HepG2 (cell line): Measurements from ENCODE around the gene XCR1. TPM values are rescaled to one million over a fixed set of nuclear protein-coding genes. Genes with fewer than 3 reads are reported as not detected.

Source experiments
- ATAC-seq: fragments of 200-7000 bp; cut with Tn5 transposase; 3 replicates; pipeline ENCODE4 v1.9.1; 2020; ENCODE audit warnings: mild to moderate bottlenecking, moderate library complexity
- BruUV-seq: library from RNA; stranded (reverse); fragments of 400-500 nt; replicated peaks from 2 replicates; lab custom pipeline; 2021; lab: Mats Ljungman, UMichigan
- CTCF ChIA-PET: fragments of 300-600 bp; formaldehyde crosslinking; extraction: SDS; loops from one replicate; lab custom pipeline; 2021; ENCODE audit warnings: low total read pairs, inconsistent platforms, low intra/inter-chr PET ratio; lab: Yijun Ruan, JAX
- POLR2A ChIA-PET: fragments of 350-600 bp; sonication (Branson Sonifier 250); formaldehyde crosslinking; loops from one replicate; lab custom pipeline; 2020; ENCODE audit warnings: antibody characterized with exemption, inconsistent platforms; lab: Yijun Ruan, JAX
- DNase-seq: peaks from one replicate; pipeline ENCODE4 v3.0.0-alpha.2; 2015; ENCODE audit warnings: low spot score
- FAIRE-seq: peaks from 3 replicates; lab custom pipeline; 2011; peaks lifted over from hg19 to GRCh38; lab: Jason Lieb, UNC
- H2AFZ ChIP-seq: one replicate; pipeline ENCODE4 v1.6.1; 2011; ENCODE audit warnings: low read length, inconsistent platforms
- H3K27ac ChIP-seq: fragments of 300-600 bp; 3 replicates; pipeline ENCODE4 v1.8.0; 2011; ENCODE audit warnings: mixed run types, mild to moderate bottlenecking, mixed read lengths, low read length, inconsistent platforms; ENCODE audit not compliant: insufficient read depth; ENCODE audit errors: extremely low read length
- H3K27me3 ChIP-seq, 2 experiments: fragments of 200-600 bp in 1 of 2; 2 replicates in 1 of 2; 3 replicates in 1 of 2; pipeline versions ENCODE4 v1.6.0 to v1.8.0; 2011; ENCODE audit warnings: low read length in 2 of 2, mild to moderate bottlenecking in 2 of 2, moderate library complexity in 2 of 2, inconsistent platforms in 1 of 2; ENCODE audit not compliant: insufficient read depth in 2 of 2, control insufficient read depth in 1 of 2
- H3K36me3 ChIP-seq, 2 experiments: fragments of 200-600 bp in 1 of 2; replicated peaks in 1 of 2; 2 replicates in 1 of 2; 3 replicates in 1 of 2; pipeline versions ENCODE4 v1.5.1 to v1.8.0; 2011; ENCODE audit warnings: low read length in 2 of 2, inconsistent platforms in 1 of 2; ENCODE audit not compliant: insufficient read depth in 2 of 2, control insufficient read depth in 1 of 2
- H3K4me1 ChIP-seq: 2 replicates; pipeline ENCODE4 v1.5.1; 2012; ENCODE audit warnings: low read length, inconsistent platforms; ENCODE audit not compliant: insufficient read depth
- H3K4me2 ChIP-seq: 2 replicates; pipeline ENCODE4 v1.6.0; 2011; ENCODE audit warnings: low read depth, low read length, inconsistent platforms
- H3K4me3 ChIP-seq, 3 experiments: fragments of 200-600 bp in 1 of 3; sonication (generic), shearing (Covaris generic) in 1 of 3; replicated peaks in 1 of 3; 2 replicates each; pipeline ENCODE4 v1.5.1; 2011 to 2016; ENCODE audit warnings: low read length in 3 of 3, inconsistent platforms in 2 of 3, low read depth in 2 of 3, mild to moderate bottlenecking in 2 of 3, control low read depth in 1 of 3, mixed read lengths in 1 of 3; ENCODE audit not compliant: insufficient read depth in 1 of 3
- H3K79me2 ChIP-seq: one replicate; pipeline ENCODE4 v1.6.1; 2011; ENCODE audit warnings: low read length, inconsistent platforms; ENCODE audit not compliant: insufficient read depth
- H3K9ac ChIP-seq: 2 replicates; pipeline ENCODE4 v1.6.0; 2011; ENCODE audit warnings: mild to moderate bottlenecking, low read depth, low read length, inconsistent platforms; ENCODE audit not compliant: insufficient read depth
- H3K9me3 ChIP-seq: 2 replicates; pipeline ENCODE4 v1.5.1; 2012; ENCODE audit warnings: mild to moderate bottlenecking, low read length
- H4K20me1 ChIP-seq: 2 replicates; pipeline ENCODE4 v1.6.0; 2011; ENCODE audit warnings: inconsistent platforms, mild to moderate bottlenecking, low read length, moderate library complexity; ENCODE audit not compliant: insufficient read depth
- CREB1 ChIP-seq, 2 experiments: fragments of 450-650 bp in 1 of 2; IDR thresholded peaks; 2 replicates each; pipeline ENCODE4 v1.6.1; 2016 to 2017; ENCODE audit warnings: control low read depth in 1 of 2, mild to moderate bottlenecking in 1 of 2, missing compliant biosample characterization in 1 of 2, missing genetic modification characterization in 1 of 2
- PTBP1 ChIP-seq: fragments of 200-400 bp; formaldehyde crosslinking; IDR thresholded peaks from 2 replicates; pipeline ENCODE4 v1.6.1; 2018; ENCODE audit warnings: low read length, low read depth; ENCODE audit not compliant: poor library complexity, severe bottlenecking
- RXRB ChIP-seq: IDR thresholded peaks from 2 replicates; pipeline ENCODE4 v1.6.1; 2016; ENCODE audit warnings: borderline replicate concordance, missing genetic modification reagents, missing compliant biosample characterization
- ZNF10 ChIP-seq: sonication (generic); formaldehyde crosslinking; IDR thresholded peaks from 2 replicates; pipeline ENCODE4 v1.4.0; 2020; ENCODE audit warnings: mild to moderate bottlenecking, low read depth, missing genetic modification reagents, borderline replicate concordance
- ZNF496 ChIP-seq: sonication (generic); formaldehyde crosslinking; IDR thresholded peaks from 2 replicates; pipeline ENCODE4 v1.8.1; 2023; ENCODE audit warnings: mild to moderate bottlenecking, moderate library complexity, missing genetic modification reagents; ENCODE audit not compliant: insufficient replicate concordance
- ZNF567 ChIP-seq: sonication (generic); formaldehyde crosslinking; IDR thresholded peaks from 2 replicates; pipeline ENCODE4 v1.8.1; 2023; ENCODE audit warnings: mild to moderate bottlenecking, missing genetic modification reagents, borderline replicate concordance
- ZNF660 ChIP-seq: sonication (generic); formaldehyde crosslinking; IDR thresholded peaks from 2 replicates; pipeline ENCODE4 v1.5.1; 2020; ENCODE audit warnings: mild to moderate bottlenecking, low read depth, missing genetic modification reagents, borderline replicate concordance
- ZNF678 ChIP-seq: sonication (generic); formaldehyde crosslinking; IDR thresholded peaks from 2 replicates; pipeline ENCODE4 v1.4.0; 2020; ENCODE audit warnings: mild to moderate bottlenecking, missing genetic modification reagents
- WGBS: methylation state at CpG from one replicate; pipeline ENCODE4 v1.1.6; 2017; ENCODE audit warnings: low lambda C conversion rate; 5-methylcytosine and 5-hydroxymethylcytosine counted together
- in situ Hi-C: cut with HindIII; loops from 2 replicates; pipeline ENCODE4 v1.10.0; 2017; ENCODE audit warnings: low pct_unique_long_range_greater_than_20kb; ENCODE audit not compliant: extremely low pct_ligation_motif_present
- intact Hi-C: fragments of 100-400 bp; cut with micrococcal nuclease; formaldehyde crosslinking; loops from one replicate; pipeline ENCODE4 v1.10.0; 2022; ENCODE audit not compliant: unreplicated experiment
- polyA plus RNA-seq, 8 experiments: library from polyadenylated mRNA; depleted of rRNA in 3 of 8; stranded (reverse) in 7 of 8; unstranded in 1 of 8; fragments of >200 nt; fragmentation: Illumina TruSeq in 4 of 8; extraction: Trizol in 4 of 8; gene quantifications; 2 replicates each; pipeline versions ENCODE4 v1.2.1 to v1.2.3, GENCODE V29; 2011 to 2016; ENCODE audit warnings: low read depth in 4 of 8, missing spikeins in 1 of 8, mixed read lengths in 1 of 8; ENCODE audit not compliant: insufficient read depth in 1 of 8
- total RNA-seq, 5 experiments: library from RNA; depleted of rRNA; stranded (reverse); fragments of >200 nt; fragmentation: Illumina TruSeq; extraction: Trizol; gene quantifications; 2 replicates each; pipeline ENCODE4 v1.2.3, GENCODE V29; 2016; ENCODE audit warnings: low read depth in 1 of 5

Gene XCR1
- total and polyA plus RNA-seq, 2 of the 13 experiments (the other 11 are each of a cell fraction or from before 2014, with no cell fraction given): not detected

DNA sequence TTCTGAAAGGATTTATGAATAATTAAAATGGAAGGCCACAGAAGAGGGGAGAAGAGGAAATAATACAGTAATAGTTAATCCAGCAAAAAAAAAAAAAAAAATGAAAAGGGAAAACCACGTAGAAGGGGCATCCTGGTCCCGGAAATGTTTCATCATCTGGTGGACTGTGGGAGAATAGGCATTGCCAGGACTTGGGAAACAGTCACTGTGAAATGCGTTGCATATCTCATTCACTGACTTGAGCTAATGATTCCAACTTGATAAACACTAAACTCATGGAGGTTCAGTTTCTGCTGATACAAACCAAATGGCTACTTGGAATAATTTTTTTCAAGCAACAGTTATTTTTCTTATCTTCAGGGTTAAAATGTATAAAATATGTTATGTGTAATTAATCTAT lies 3.2 kb downstream of the XCR1 start:
- Histone ChIP-seq H4K20me1 (no peaks in the 10 kb centered on the region), H3K4me2 (no peak overlapping the region), H3K4me1 (no peaks in the 10 kb centered on the region), H3K36me3 (no peaks in the 10 kb centered on the region), H3K4me3 (no peak overlapping the region), H3K9me3 (peaks cover 7% of the 10 kb centered on the region), H3K9ac (no peak overlapping the region), H3K79me2 (no peaks in the 10 kb centered on the region), H3K27ac (no peak overlapping the region), H3K27me3 (peaks cover 2 to 9% of the 10 kb centered on the region in 2 experiments; a peak in 2 of 5 replicates), H2AFZ (no peak overlapping the region)
- FAIRE-seq: no peak
- in situ Hi-C loops (no loop called here), intact Hi-C loops (no loop called here)
- ChIA-PET CTCF (no interaction called here), POLR2A (no interaction called here)
- ATAC-seq: no peak
- TF ChIP-seq ZNF660 (CRISPR knock-in tag) (no peak), ZNF678 (CRISPR knock-in tag) (no peak), ZNF496 (CRISPR knock-in tag) (no peak), ZNF567 (CRISPR knock-in tag) (no peak)
- 2% methylated on average over 3 of the region's 3 CpGs for WGBS
- no TSS peak for BruUV-seq
- DNase-seq: no peak

DNA sequence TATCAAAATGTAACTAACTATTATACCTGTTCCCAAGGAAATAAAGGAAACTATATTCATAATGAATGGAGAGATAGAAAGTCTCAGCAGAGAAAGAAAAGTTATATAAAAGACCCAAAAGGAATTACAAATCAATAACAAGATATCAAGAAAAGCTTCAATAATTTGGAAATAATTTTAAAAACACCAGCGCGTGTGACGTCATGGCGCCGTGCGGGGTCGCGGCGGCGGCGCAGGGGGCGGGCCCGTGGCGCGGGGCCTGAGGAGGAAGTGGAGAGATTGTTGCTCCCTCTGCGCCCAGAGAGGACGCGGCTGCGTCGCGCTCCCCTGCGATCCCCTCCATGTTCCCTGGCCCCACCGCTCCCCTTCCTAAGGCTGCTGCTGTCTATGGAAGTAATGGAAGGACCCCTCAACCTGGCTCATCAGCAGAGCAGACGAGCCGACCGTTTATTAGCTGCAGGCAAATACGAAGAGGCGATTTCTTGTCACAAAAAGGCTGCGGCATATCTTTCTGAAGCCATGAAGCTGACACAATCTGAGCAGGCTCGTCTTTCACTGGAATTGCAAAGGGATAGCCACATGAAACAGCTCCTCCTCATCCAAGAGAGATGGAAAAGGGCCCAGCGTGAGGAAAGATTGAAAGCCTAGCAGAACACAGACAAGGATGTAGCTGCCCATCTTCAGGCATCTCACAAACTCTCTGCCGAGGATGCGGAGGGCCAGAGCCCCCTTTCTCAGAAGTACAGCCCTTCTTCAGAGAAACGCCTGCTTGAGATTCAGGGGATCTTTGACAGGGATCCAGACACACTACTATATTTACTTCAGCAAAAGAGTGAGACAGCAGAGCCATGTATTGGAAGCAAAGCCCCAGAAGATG lies 4.1 kb downstream of the XCR1 start:
- Histone ChIP-seq H3K27ac (no peak overlapping the region), H3K4me3 (no peak overlapping the region), H4K20me1 (no peaks in the 10 kb centered on the region), H3K9me3 (peaks cover 7% of the 10 kb centered on the region), H3K9ac (no peak overlapping the region), H3K4me2 (no peak overlapping the region), H3K36me3 (no peaks in the 10 kb centered on the region), H3K4me1 (no peaks in the 10 kb centered on the region), H2AFZ (no peak overlapping the region), H3K79me2 (no peaks in the 10 kb centered on the region), H3K27me3 (peaks cover 2 to 16% of the 10 kb centered on the region in 2 experiments; a peak in 3 of 5 replicates)
- no peak for FAIRE-seq
- DNase-seq: no peak
- in situ Hi-C loops (no loop called here), intact Hi-C loops (no loop called here)
- CTCF ChIA-PET: no interaction called here
- WGBS: 66% methylated on average over 31 of the region's 34 CpGs
- no peak for ATAC-seq
- TF ChIP-seq ZNF10 (no peak), CREB1 (IDR thresholded peaks at IDR 0.05) (peak; percentile 59; the same call in 1 of the 2 replicates), CREB1 (CRISPR knock-in tag; IDR thresholded peaks at IDR 0.05) (no peak), RXRB (CRISPR knock-in tag) (no peak), PTBP1 (no peak)
- POLR2A ChIA-PET: no interaction called here
- BruUV-seq: no TSS peak
